HEK293T (cell line): ENCODE measurements around the gene SSTR1.

Source experiments
- ARNT ChIP-seq: fragments of 450-650 bp; IDR thresholded peaks from 2 replicates; pipeline ENCODE4 v1.6.1; 2017; ENCODE audit warnings: mild to moderate bottlenecking
- ELF4 ChIP-seq: fragments of 450-650 bp; IDR thresholded peaks from 2 replicates; pipeline ENCODE4 v1.6.1; 2017; ENCODE audit warnings: antibody characterized with exemption
- FOXA1 ChIP-seq: fragments of 450-650 bp; IDR thresholded peaks from 2 replicates; pipeline ENCODE4 v1.6.1; 2016; ENCODE audit warnings: mild to moderate bottlenecking
- FOXK2 ChIP-seq: fragments of 450-650 bp; IDR thresholded peaks from 2 replicates; pipeline ENCODE4 v1.6.1; 2016; ENCODE audit warnings: mild to moderate bottlenecking
- FOXM1 ChIP-seq: fragments of 450-650 bp; IDR thresholded peaks from 2 replicates; pipeline ENCODE4 v1.6.1; 2017; ENCODE audit warnings: mild to moderate bottlenecking, borderline replicate concordance
- HDGF ChIP-seq: fragments of 450-650 bp; IDR thresholded peaks from 2 replicates; pipeline ENCODE4 v1.6.1; 2017; ENCODE audit warnings: antibody characterized with exemption, borderline replicate concordance
- LEF1 ChIP-seq: fragments of 450-650 bp; IDR thresholded peaks from 2 replicates; pipeline ENCODE4 v1.6.1; 2017; ENCODE audit warnings: mild to moderate bottlenecking, borderline replicate concordance
- NFRKB ChIP-seq: fragments of 450-650 bp; IDR thresholded peaks from 2 replicates; pipeline ENCODE4 v1.6.1; 2016; ENCODE audit warnings: mild to moderate bottlenecking, moderate library complexity
- SP1 ChIP-seq: fragments of 450-650 bp; IDR thresholded peaks from 2 replicates; pipeline ENCODE4 v1.6.1; 2017
- SUZ12 ChIP-seq: fragments of 450-650 bp; IDR thresholded peaks from 2 replicates; pipeline ENCODE4 v1.6.1; 2016; ENCODE audit warnings: mild to moderate bottlenecking
- TARDBP ChIP-seq: fragments of 450-650 bp; IDR thresholded peaks from 2 replicates; pipeline ENCODE4 v1.6.1; 2016
- ZNF384 ChIP-seq: fragments of 450-650 bp; IDR thresholded peaks from 2 replicates; pipeline ENCODE4 v1.6.1; 2016

GRCh38 chr14:38233218-38233617 is 25.5 kb downstream of the SSTR1 start:
- no peak for TF ChIP-seq NFRKB
- TF ChIP-seq FOXM1 = no peak
- no peak for TF ChIP-seq SUZ12
- TF ChIP-seq ZNF384 = no peak
- TF ChIP-seq FOXA1 = no peak
- TF ChIP-seq FOXK2 = no peak
- no peak for TF ChIP-seq TARDBP
- TF ChIP-seq ELF4 = no peak
- no peak for TF ChIP-seq HDGF
- no peak for TF ChIP-seq ARNT
- TF ChIP-seq SP1 = no peak
- no peak for TF ChIP-seq LEF1
